ENCODE data around the gene ERG.

GRCh38 chr21:38341546-38342012, 156.7 kb downstream of the ERG start:
- TF ChIP-seq, protein P1, sequence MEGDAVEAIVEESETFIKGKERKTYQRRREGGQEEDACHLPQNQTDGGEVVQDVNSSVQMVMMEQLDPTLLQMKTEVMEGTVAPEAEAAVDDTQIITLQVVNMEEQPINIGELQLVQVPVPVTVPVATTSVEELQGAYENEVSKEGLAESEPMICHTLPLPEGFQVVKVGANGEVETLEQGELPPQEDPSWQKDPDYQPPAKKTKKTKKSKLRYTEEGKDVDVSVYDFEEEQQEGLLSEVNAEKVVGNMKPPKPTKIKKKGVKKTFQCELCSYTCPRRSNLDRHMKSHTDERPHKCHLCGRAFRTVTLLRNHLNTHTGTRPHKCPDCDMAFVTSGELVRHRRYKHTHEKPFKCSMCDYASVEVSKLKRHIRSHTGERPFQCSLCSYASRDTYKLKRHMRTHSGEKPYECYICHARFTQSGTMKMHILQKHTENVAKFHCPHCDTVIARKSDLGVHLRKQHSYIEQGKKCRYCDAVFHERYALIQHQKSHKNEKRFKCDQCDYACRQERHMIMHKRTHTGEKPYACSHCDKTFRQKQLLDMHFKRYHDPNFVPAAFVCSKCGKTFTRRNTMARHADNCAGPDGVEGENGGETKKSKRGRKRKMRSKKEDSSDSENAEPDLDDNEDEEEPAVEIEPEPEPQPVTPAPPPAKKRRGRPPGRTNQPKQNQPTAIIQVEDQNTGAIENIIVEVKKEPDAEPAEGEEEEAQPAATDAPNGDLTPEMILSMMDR (IDR thresholded peaks at IDR 0.05; ENCODE audit: insufficient read depth, low read length), result no peak
- TF ChIP-seq SPI1 (IDR thresholded peaks at IDR 0.05; ENCODE audit: borderline replicate concordance, low read depth), result no peak
- no peak for TF ChIP-seq POLR2AphosphoS5 (IDR thresholded peaks at IDR 0.05; ENCODE audit: low read depth)
- no peak for TF ChIP-seq GABPA (IDR thresholded peaks at IDR 0.05; ENCODE audit: low read depth)
- TF ChIP-seq, protein P2, sequence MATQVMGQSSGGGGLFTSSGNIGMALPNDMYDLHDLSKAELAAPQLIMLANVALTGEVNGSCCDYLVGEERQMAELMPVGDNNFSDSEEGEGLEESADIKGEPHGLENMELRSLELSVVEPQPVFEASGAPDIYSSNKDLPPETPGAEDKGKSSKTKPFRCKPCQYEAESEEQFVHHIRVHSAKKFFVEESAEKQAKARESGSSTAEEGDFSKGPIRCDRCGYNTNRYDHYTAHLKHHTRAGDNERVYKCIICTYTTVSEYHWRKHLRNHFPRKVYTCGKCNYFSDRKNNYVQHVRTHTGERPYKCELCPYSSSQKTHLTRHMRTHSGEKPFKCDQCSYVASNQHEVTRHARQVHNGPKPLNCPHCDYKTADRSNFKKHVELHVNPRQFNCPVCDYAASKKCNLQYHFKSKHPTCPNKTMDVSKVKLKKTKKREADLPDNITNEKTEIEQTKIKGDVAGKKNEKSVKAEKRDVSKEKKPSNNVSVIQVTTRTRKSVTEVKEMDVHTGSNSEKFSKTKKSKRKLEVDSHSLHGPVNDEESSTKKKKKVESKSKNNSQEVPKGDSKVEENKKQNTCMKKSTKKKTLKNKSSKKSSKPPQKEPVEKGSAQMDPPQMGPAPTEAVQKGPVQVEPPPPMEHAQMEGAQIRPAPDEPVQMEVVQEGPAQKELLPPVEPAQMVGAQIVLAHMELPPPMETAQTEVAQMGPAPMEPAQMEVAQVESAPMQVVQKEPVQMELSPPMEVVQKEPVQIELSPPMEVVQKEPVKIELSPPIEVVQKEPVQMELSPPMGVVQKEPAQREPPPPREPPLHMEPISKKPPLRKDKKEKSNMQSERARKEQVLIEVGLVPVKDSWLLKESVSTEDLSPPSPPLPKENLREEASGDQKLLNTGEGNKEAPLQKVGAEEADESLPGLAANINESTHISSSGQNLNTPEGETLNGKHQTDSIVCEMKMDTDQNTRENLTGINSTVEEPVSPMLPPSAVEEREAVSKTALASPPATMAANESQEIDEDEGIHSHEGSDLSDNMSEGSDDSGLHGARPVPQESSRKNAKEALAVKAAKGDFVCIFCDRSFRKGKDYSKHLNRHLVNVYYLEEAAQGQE (IDR thresholded peaks at IDR 0.05; ENCODE audit: insufficient replicate concordance, low read depth), result no peak

Data from HL-60 (cell line).